WI38 (cell line): ENCODE results near the gene GADL1.

Experiments used
- H3K4me3 ChIP-seq: 2 replicates; pipeline ENCODE4 v1.5.1; 2011; ENCODE audit warnings: low read depth, mild to moderate bottlenecking, control low read depth, low read length
- TF ChIP-seq, protein P1 (sequence below): IDR thresholded peaks from 2 replicates; pipeline ENCODE4 v1.5.1; 2012; ENCODE audit warnings: low read depth, mild to moderate bottlenecking, control low read depth, low read length

GADL1 gene

GRCh38 chr3:30932513-30933098 is 38.1 kb upstream of the GADL1 start:
- H3K4me3 ChIP-seq: no peak overlapping the region
- TF ChIP-seq, protein P1, sequence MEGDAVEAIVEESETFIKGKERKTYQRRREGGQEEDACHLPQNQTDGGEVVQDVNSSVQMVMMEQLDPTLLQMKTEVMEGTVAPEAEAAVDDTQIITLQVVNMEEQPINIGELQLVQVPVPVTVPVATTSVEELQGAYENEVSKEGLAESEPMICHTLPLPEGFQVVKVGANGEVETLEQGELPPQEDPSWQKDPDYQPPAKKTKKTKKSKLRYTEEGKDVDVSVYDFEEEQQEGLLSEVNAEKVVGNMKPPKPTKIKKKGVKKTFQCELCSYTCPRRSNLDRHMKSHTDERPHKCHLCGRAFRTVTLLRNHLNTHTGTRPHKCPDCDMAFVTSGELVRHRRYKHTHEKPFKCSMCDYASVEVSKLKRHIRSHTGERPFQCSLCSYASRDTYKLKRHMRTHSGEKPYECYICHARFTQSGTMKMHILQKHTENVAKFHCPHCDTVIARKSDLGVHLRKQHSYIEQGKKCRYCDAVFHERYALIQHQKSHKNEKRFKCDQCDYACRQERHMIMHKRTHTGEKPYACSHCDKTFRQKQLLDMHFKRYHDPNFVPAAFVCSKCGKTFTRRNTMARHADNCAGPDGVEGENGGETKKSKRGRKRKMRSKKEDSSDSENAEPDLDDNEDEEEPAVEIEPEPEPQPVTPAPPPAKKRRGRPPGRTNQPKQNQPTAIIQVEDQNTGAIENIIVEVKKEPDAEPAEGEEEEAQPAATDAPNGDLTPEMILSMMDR: no peak

GRCh38 chr3:30924763-30925162 is 30.3 kb upstream of the GADL1 start:
- H3K4me3 ChIP-seq: no peak overlapping the region
- TF ChIP-seq, protein P1: no peak

DNA sequence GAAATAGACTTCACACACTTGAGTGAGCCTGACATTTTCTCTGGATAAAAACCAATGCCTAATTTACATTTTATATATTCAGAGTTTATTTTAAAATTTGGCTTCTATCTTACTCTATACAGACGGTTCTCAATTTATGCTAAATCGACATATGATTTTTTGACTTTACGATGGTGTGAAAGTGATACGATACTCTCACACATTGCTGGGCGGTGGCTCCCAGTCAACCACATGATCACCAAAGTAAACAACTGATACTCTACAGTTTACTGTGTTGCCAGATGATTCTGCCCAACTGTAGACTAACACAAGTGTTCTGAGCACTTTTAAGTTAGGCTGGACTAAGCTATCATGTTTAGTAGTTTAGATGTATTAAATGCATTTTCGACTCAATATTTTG is 25.1 kb upstream of the GADL1 start:
- TF ChIP-seq, protein P1: no peak
- H3K4me3 ChIP-seq: no peak overlapping the region

DNA sequence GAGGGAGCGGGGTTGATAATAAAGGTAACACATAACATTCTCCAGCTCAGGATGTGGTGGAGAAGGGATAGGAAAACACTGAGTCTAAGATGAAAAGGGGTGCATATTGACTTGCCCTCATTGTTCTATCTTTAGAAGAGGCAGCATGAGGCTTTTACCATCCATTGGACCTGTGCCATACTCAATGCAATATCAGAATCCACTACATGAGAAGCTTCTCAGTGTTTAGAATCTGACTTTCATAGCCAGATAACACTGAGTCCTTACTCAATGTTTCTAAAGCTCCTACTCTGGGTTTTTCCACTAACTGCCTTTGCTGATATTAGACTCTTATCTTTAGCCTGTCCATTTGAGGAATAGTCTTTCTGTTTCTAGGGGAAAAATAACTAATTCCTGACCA is 24.3 kb upstream of the GADL1 start:
- TF ChIP-seq, protein P1: no peak
- no peak overlapping the region for H3K4me3 ChIP-seq

- TF ChIP-seq, protein P1: no peak
- H3K4me3 ChIP-seq: no peak overlapping the region
These were observed 21.3 kb upstream of the GADL1 start for GRCh38 chr3:30915782-30916181.

- H3K4me3 ChIP-seq: no peak overlapping the region
- TF ChIP-seq, protein P1: no peak
These were observed 20.2 kb upstream of the GADL1 start for GRCh38 chr3:30914696-30915095.

- TF ChIP-seq, protein P1: no peak
These were observed 18.7 kb upstream of the GADL1 start for GRCh38 chr3:30913176-30913575.

More at GRCh38 chr3:30913176-30913575, 18.7 kb upstream of the GADL1 start:
- H3K4me3 ChIP-seq: no peak overlapping the region
